ENCODE measurements around the gene RNF11. TPM values are rescaled to one million over a fixed set of nuclear protein-coding genes. Genes with fewer than 3 reads are reported as not detected.

Gene RNF11
- total RNA-seq, 1 donor from 2014 or later, result 98.6 TPM

Other genes with a start within 250 kb of the RNF11 start
- not detected for gene C1orf185, start 134.0 kb upstream of the RNF11 start, total RNA-seq
- gene TTC39A, start 94.3 kb downstream of the RNF11 start, total RNA-seq, result 1.2 TPM

Measured in sciatic nerve (tissue), 1 donor.